K562 (cell line): ENCODE measurements around the gene CRY2. TPM values are rescaled to one million over a fixed set of nuclear protein-coding genes. Genes with fewer than 3 reads are reported as not detected.

ENCODE experiments used
- C11orf30 ChIP-seq: fragments of 450-650 bp; IDR thresholded peaks from 2 replicates; pipeline ENCODE4 v1.6.1; 2016; ENCODE audit warnings: low read depth, mild to moderate bottlenecking
- CREB3 ChIP-seq: fragments of 450-650 bp; conservative IDR thresholded peaks from 2 replicates; pipeline ENCODE4 v1.6.1; 2016; ENCODE audit warnings: missing genetic modification characterization, low read depth, mild to moderate bottlenecking, missing compliant biosample characterization, moderate library complexity
- CTCF ChIP-seq, 3 experiments: IDR thresholded peaks in 2 of 3; conservative IDR thresholded peaks in 1 of 3; 2 replicates each; pipeline ENCODE4 v1.5.1; 2011 to 2012; ENCODE audit warnings: low read length in 3 of 3, mild to moderate bottlenecking in 3 of 3, control low read depth in 2 of 3, improper control_type of control experiment in 1 of 3, inconsistent platforms in 1 of 3, low read depth in 1 of 3, mixed read lengths in 1 of 3, moderate library complexity in 1 of 3; ENCODE audit not compliant: insufficient read depth in 2 of 3
- DMBX1 ChIP-seq: fragments of 250-450 bp; sonication (Bioruptor Pico); IDR thresholded peaks from 2 replicates; pipeline ENCODE4 v1.8.0; 2022; ENCODE audit warnings: inconsistent platforms, mild to moderate bottlenecking, moderate library complexity, borderline replicate concordance
- ELF2 ChIP-seq: fragments of 250-450 bp; sonication (Bioruptor Pico); IDR thresholded peaks from 2 replicates; pipeline ENCODE4 v1.5.0; 2021; ENCODE audit warnings: mild to moderate bottlenecking
- ELK1 ChIP-seq: sonication (generic); formaldehyde crosslinking; IDR thresholded peaks from 2 replicates; pipeline ENCODE4 v1.8.1; 2022; ENCODE audit warnings: missing genetic modification reagents
- HDAC6 ChIP-seq: IDR thresholded peaks from 2 replicates; pipeline ENCODE4 v1.6.1; 2012; ENCODE audit warnings: low read depth, mild to moderate bottlenecking, control low read depth, inconsistent platforms, low read length, moderate library complexity
- KDM5B ChIP-seq: fragments of 200-600 bp; sonication (generic); IDR thresholded peaks from 2 replicates; pipeline ENCODE4 v1.6.1; 2012; ENCODE audit warnings: low read depth, mild to moderate bottlenecking, moderate library complexity, low read length, control low read depth, inconsistent platforms; ENCODE audit not compliant: insufficient replicate concordance
- MCM7 ChIP-seq, 2 experiments: fragments of 450-650 bp; IDR thresholded peaks; 2 replicates each; pipeline ENCODE4 v1.6.1; 2016 to 2018
- PHB ChIP-seq: fragments of 250-450 bp; sonication (Bioruptor Pico); IDR thresholded peaks from 2 replicates; pipeline ENCODE4 v1.5.0; 2021
- RUNX1 ChIP-seq: sonication (generic); IDR thresholded peaks from 2 replicates; pipeline ENCODE4 v1.6.1; 2016; ENCODE audit warnings: antibody characterized with exemption, low read depth
- TCF3 ChIP-seq: sonication (generic); formaldehyde crosslinking; IDR thresholded peaks from 2 replicates; pipeline ENCODE4 v1.4.0; 2020; ENCODE audit warnings: mild to moderate bottlenecking, missing genetic modification reagents
- TFE3 ChIP-seq: fragments of 450-650 bp; formaldehyde crosslinking; IDR thresholded peaks from 2 replicates; pipeline ENCODE4 v1.4.0; 2020; ENCODE audit warnings: mild to moderate bottlenecking, mixed read lengths
- YY1 ChIP-seq, 3 experiments: IDR thresholded peaks; 2 replicates each; pipeline ENCODE4 v1.6.1; 2011; ENCODE audit warnings: low read length in 2 of 3, mild to moderate bottlenecking in 2 of 3, moderate library complexity in 2 of 3, borderline replicate concordance in 1 of 3, control low read depth in 1 of 3, low read depth in 1 of 3; ENCODE audit not compliant: insufficient read depth in 3 of 3, insufficient replicate concordance in 2 of 3, control insufficient read depth in 1 of 3, insufficient read length in 1 of 3; ENCODE audit errors: extremely low read depth in 1 of 3
- ZNF740 ChIP-seq, 3 experiments: fragments of 200-800 bp in 1 of 3; sonication (Bioruptor generic) in 1 of 3; sonication (generic) in 1 of 3; formaldehyde crosslinking in 1 of 3; IDR thresholded peaks; 2 replicates each; pipeline versions ENCODE4 v1.6.1 to v1.8.0; 2016 to 2022; ENCODE audit warnings: mild to moderate bottlenecking in 2 of 3, missing compliant biosample characterization in 2 of 3, missing genetic modification characterization in 2 of 3, missing genetic modification reagents in 1 of 3
- polyA plus RNA-seq, 8 experiments: library from polyadenylated mRNA; depleted of rRNA in 4 of 8; stranded (reverse) in 5 of 8; unstranded in 3 of 8; fragments of >200 nt; fragmentation: Nextera tagmentation in 2 of 8; fragmentation: Illumina TruSeq in 1 of 8; extraction: Ambion mirVana in 2 of 8; extraction: Trizol in 1 of 8; gene quantifications; 2 replicates each; pipeline versions ENCODE4 v1.2.1 to v1.2.3, GENCODE V29; 2011 to 2014; ENCODE audit warnings: inconsistent platforms in 1 of 8, missing spikeins in 1 of 8
- total RNA-seq, 7 experiments: library from RNA; depleted of rRNA in 6 of 7; stranded (reverse); fragments of >200 nt in 6 of 7; fragmentation: Illumina TruSeq in 2 of 7; extraction: Trizol in 2 of 7; gene quantifications; 2 replicates each; pipeline versions ENCODE4 v1.2.1 to v1.2.3, GENCODE V29; 2011 to 2021; ENCODE audit warnings: low replicate concordance in 1 of 7

CRY2 gene
- total and polyA plus RNA-seq, 9 of the 15 experiments (the other 6 are each of a cell fraction or from before 2014, with no cell fraction given): 2.3 to 23.9 (median 14.8) TPM

- no peak for TF ChIP-seq TFE3
- TF ChIP-seq HDAC6: no peak
- TF ChIP-seq TCF3 (CRISPR knock-in tag): 0 out of 2 replicates have a peak, but pooled peaks have one; percentile 5
- TF ChIP-seq MCM7 (IDR thresholded peaks at IDR 0.05): no peak
- TF ChIP-seq RUNX1: no peak
- no peak; the same call in none of the 2 replicates for TF ChIP-seq ZNF740 (CRISPR knock-in tag; IDR thresholded peaks at IDR 0.05)
- no peak for TF ChIP-seq ZNF740 (tag; IDR thresholded peaks at IDR 0.05)
- no peak for TF ChIP-seq ELF2
- no peak; the same call in 1 of the 2 replicates for TF ChIP-seq C11orf30
- no peak for TF ChIP-seq DMBX1 (CRISPR knock-in tag)
- TF ChIP-seq CREB3 (tag): no peak
- 0 out of 6 replicates have a peak, but pooled peaks of 1 of the 3 experiments have one; percentile 4 for TF ChIP-seq CTCF (IDR thresholded peaks at IDR 0.05 in 2 of 3, conservative IDR thresholded peaks at IDR 0.05 in 1 of 3; ENCODE audit: insufficient read depth in 2 of 3, low read depth in 1 of 3, low read length in 3 of 3)
- TF ChIP-seq KDM5B: peak; percentile 94
- no peak for TF ChIP-seq PHB
- peak; percentile 86 to 97 (median 94) for TF ChIP-seq YY1 (IDR thresholded peaks at IDR 0.05; ENCODE audit: borderline replicate concordance in 1 of 3, control insufficient read depth in 1 of 3, extremely low read depth in 1 of 3, insufficient read depth in 3 of 3, insufficient read length in 1 of 3, insufficient replicate concordance in 2 of 3, low read depth in 1 of 3, low read length in 2 of 3)
- TF ChIP-seq ELK1 (CRISPR knock-in tag): no peak
Measured at GRCh38 chr11:45846974-45847910, at the start of gene CRY2 (continued).
